HL-60 (cell line): ENCODE measurements around the gene SEPTIN5.

ENCODE experiments used
- DNase-seq, 2 experiments: peaks; one replicate each; pipeline ENCODE4 v3.0.0-alpha.2; 2010 to 2020; ENCODE audit warnings: low read depth in 1 of 2, low spot score in 1 of 2
- H3K27ac ChIP-seq: fragments of 250-450 bp; sonication (Bioruptor Pico); replicated peaks from 2 replicates; pipeline ENCODE4 v1.5.1; 2020; ENCODE audit warnings: mild to moderate bottlenecking, moderate library complexity
- H3K27me3 ChIP-seq: fragments of 250-450 bp; sonication (Bioruptor Pico); 2 replicates; pipeline ENCODE4 v1.5.1; 2021; ENCODE audit warnings: mild to moderate bottlenecking, moderate library complexity; ENCODE audit not compliant: insufficient read depth, poor library complexity, severe bottlenecking
- H3K4me3 ChIP-seq: replicated peaks from 2 replicates; pipeline ENCODE4 v1.5.1; 2011; ENCODE audit warnings: mild to moderate bottlenecking, control low read depth, low read length; ENCODE audit not compliant: insufficient read depth
- CTCF ChIP-seq: IDR thresholded peaks from one replicate; pipeline ENCODE4 v1.5.1; 2011; ENCODE audit warnings: low read length, control low read depth, inconsistent platforms; ENCODE audit not compliant: insufficient read depth
- GABPA ChIP-seq: IDR thresholded peaks from 2 replicates; pipeline ENCODE4 v1.6.1; 2012; ENCODE audit warnings: low read depth
- POLR2AphosphoS5 ChIP-seq: IDR thresholded peaks from 2 replicates; pipeline ENCODE4 v1.6.1; 2012; ENCODE audit warnings: low read depth
- REST ChIP-seq: IDR thresholded peaks from 2 replicates; pipeline ENCODE4 v1.6.1; 2012; ENCODE audit warnings: low read depth; ENCODE audit not compliant: insufficient replicate concordance
- SPI1 ChIP-seq: IDR thresholded peaks from 2 replicates; pipeline ENCODE4 v1.6.1; 2012; ENCODE audit warnings: low read depth, mild to moderate bottlenecking, borderline replicate concordance

SEPTIN5 gene

GRCh38 chr22:19666673-19667593 is 47.4 kb upstream of the SEPTIN5 start:
- no peak for DNase-seq

GRCh38 chr22:19667872-19668740 is 46.2 kb upstream of the SEPTIN5 start:
- peak in 1 of 2 experiments; percentile 37 for DNase-seq
- Histone ChIP-seq H3K4me3 (no peak overlapping the region), H3K27ac (no peak overlapping the region), H3K27me3 (no peaks in the 10 kb centered on the region)
- no peak for TF ChIP-seq GABPA
- TF ChIP-seq CTCF: no peak
- TF ChIP-seq SPI1: no peak
- no peak for TF ChIP-seq REST
- TF ChIP-seq POLR2AphosphoS5: no peak

More at GRCh38 chr22:19666673-19667593, 47.4 kb upstream of the SEPTIN5 start:
- Histone ChIP-seq H3K27me3 (no peaks in the 10 kb centered on the region), H3K27ac (no peak overlapping the region), H3K4me3 (no peak overlapping the region)
- TF ChIP-seq SPI1: no peak

- no peak for DNase-seq
- H3K4me3 ChIP-seq: no peak overlapping the region
These were observed 45.6 kb upstream of the SEPTIN5 start for GRCh38 chr22:19668748-19669147.

GRCh38 chr22:19669570-19669969 is 44.7 kb upstream of the SEPTIN5 start:
- H3K27me3 ChIP-seq: no peaks in the 10 kb centered on the region
- no peak overlapping the region for H3K4me3 ChIP-seq
- TF ChIP-seq POLR2AphosphoS5: no peak
- TF ChIP-seq SPI1: no peak
- TF ChIP-seq REST: no peak
- no peak for TF ChIP-seq GABPA
- no peak for TF ChIP-seq CTCF
- DNase-seq: no peak
- no peak overlapping the region for H3K27ac ChIP-seq

More at GRCh38 chr22:19668748-19669147, 45.6 kb upstream of the SEPTIN5 start:
- no peaks in the 10 kb centered on the region for H3K27me3 ChIP-seq
- TF ChIP-seq CTCF (no peak), POLR2AphosphoS5 (no peak)
- no peak overlapping the region for H3K27ac ChIP-seq
